ENCODE results near the gene RANBP1. TPM values are rescaled to one million over a fixed set of nuclear protein-coding genes. Genes with fewer than 3 reads are reported as not detected.

The RANBP1 gene
- total and polyA plus RNA-seq, 9 of the 15 experiments (the other 6 are each of a cell fraction or from before 2014, with no cell fraction given): 162 to 2,891 (median 1,289) TPM

DNA sequence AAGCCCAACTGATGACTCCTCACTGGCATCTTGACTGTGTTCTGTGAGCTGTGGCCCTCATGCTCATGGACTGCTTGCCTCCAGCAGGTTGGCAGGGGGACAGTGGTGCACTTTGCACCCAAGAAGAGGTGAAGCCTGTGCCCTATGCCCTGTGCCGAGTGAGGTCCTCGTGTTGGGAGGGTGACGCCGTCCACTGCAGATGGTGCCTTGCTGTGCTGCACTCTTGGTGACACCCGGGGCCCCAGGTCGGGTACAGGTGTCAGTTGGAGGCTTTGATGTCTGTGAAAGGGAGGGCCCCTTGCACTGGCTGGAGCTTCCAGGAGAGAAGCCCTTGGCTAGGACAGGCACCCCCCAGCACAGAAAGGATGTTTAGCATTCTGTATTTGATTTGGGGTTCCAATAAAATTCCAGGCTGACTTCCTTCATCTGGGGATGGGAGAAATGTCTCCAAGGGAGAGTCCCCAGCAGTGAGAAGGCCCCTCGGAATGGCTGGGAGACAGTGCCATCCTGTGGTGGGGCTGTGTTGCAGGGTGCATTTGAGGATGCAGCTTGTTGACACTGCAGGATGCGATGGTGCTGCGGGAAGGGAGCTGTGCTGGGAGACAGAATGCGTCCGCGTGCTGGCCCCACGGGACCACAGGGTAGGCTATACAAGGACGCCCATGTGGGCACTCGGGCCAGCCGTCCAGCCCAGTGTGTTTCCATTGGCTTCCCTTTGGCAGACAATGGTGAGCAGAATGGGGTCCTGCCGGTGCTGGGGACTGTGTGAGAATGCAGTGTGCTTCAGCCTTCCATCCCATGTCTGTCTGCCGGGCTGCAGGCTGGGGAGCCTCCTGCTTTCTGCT lies 13.2 kb downstream of the RANBP1 start (continued):
- TF ChIP-seq, protein P1, sequence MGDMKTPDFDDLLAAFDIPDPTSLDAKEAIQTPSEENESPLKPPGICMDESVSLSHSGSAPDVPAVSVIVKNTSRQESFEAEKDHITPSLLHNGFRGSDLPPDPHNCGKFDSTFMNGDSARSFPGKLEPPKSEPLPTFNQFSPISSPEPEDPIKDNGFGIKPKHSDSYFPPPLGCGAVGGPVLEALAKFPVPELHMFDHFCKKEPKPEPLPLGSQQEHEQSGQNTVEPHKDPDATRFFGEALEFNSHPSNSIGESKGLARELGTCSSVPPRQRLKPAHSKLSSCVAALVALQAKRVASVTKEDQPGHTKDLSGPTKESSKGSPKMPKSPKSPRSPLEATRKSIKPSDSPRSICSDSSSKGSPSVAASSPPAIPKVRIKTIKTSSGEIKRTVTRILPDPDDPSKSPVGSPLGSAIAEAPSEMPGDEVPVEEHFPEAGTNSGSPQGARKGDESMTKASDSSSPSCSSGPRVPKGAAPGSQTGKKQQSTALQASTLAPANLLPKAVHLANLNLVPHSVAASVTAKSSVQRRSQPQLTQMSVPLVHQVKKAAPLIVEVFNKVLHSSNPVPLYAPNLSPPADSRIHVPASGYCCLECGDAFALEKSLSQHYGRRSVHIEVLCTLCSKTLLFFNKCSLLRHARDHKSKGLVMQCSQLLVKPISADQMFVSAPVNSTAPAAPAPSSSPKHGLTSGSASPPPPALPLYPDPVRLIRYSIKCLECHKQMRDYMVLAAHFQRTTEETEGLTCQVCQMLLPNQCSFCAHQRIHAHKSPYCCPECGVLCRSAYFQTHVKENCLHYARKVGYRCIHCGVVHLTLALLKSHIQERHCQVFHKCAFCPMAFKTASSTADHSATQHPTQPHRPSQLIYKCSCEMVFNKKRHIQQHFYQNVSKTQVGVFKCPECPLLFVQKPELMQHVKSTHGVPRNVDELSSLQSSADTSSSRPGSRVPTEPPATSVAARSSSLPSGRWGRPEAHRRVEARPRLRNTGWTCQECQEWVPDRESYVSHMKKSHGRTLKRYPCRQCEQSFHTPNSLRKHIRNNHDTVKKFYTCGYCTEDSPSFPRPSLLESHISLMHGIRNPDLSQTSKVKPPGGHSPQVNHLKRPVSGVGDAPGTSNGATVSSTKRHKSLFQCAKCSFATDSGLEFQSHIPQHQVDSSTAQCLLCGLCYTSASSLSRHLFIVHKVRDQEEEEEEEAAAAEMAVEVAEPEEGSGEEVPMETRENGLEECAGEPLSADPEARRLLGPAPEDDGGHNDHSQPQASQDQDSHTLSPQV (IDR thresholded peaks at IDR 0.05): no peak
- TF ChIP-seq ZNF431 (CRISPR knock-in tag; IDR thresholded peaks at IDR 0.05) (no peak), SMAD3 (CRISPR knock-in tag; conservative IDR thresholded peaks at IDR 0.05) (no peak), POLR2B (IDR thresholded peaks at IDR 0.05; ENCODE audit: low read depth, partially characterized antibody) (peak; percentile 70), NFIC (IDR thresholded peaks at IDR 0.05) (no peak), ZSCAN29 (IDR thresholded peaks at IDR 0.05) (no peak), SRSF7 (optimal IDR thresholded peaks at IDR 0.05; ENCODE audit: low read depth, low read length) (no peak), GABPA (tag; conservative IDR thresholded peaks at IDR 0.05; ENCODE audit: low read depth) (no peak), RB1 (IDR thresholded peaks at IDR 0.05; ENCODE audit: low read depth) (peak; percentile 84; the same call in 1 of the 2 replicates), MEIS2 (IDR thresholded peaks at IDR 0.05; ENCODE audit: partially characterized antibody) (no peak), ZKSCAN1 (IDR thresholded peaks at IDR 0.05; ENCODE audit: low read depth, low read length) (peak; percentile 37; the same call in 1 of the 2 replicates), PHB2 (IDR thresholded peaks at IDR 0.05; ENCODE audit: low read depth) (no peak; the same call in 1 of the 2 replicates), ZNF551 (CRISPR knock-in tag; IDR thresholded peaks at IDR 0.05) (no peak)
- TF ChIP-seq, protein P2, sequence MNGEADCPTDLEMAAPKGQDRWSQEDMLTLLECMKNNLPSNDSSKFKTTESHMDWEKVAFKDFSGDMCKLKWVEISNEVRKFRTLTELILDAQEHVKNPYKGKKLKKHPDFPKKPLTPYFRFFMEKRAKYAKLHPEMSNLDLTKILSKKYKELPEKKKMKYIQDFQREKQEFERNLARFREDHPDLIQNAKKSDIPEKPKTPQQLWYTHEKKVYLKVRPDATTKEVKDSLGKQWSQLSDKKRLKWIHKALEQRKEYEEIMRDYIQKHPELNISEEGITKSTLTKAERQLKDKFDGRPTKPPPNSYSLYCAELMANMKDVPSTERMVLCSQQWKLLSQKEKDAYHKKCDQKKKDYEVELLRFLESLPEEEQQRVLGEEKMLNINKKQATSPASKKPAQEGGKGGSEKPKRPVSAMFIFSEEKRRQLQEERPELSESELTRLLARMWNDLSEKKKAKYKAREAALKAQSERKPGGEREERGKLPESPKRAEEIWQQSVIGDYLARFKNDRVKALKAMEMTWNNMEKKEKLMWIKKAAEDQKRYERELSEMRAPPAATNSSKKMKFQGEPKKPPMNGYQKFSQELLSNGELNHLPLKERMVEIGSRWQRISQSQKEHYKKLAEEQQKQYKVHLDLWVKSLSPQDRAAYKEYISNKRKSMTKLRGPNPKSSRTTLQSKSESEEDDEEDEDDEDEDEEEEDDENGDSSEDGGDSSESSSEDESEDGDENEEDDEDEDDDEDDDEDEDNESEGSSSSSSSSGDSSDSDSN (IDR thresholded peaks at IDR 0.05; ENCODE audit: borderline replicate concordance in 1 of 2, low read depth in 2 of 2, low read length in 2 of 2): no peak
- TF ChIP-seq, protein P3, sequence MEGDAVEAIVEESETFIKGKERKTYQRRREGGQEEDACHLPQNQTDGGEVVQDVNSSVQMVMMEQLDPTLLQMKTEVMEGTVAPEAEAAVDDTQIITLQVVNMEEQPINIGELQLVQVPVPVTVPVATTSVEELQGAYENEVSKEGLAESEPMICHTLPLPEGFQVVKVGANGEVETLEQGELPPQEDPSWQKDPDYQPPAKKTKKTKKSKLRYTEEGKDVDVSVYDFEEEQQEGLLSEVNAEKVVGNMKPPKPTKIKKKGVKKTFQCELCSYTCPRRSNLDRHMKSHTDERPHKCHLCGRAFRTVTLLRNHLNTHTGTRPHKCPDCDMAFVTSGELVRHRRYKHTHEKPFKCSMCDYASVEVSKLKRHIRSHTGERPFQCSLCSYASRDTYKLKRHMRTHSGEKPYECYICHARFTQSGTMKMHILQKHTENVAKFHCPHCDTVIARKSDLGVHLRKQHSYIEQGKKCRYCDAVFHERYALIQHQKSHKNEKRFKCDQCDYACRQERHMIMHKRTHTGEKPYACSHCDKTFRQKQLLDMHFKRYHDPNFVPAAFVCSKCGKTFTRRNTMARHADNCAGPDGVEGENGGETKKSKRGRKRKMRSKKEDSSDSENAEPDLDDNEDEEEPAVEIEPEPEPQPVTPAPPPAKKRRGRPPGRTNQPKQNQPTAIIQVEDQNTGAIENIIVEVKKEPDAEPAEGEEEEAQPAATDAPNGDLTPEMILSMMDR (IDR thresholded peaks at IDR 0.05 in 2 of 3, conservative IDR thresholded peaks at IDR 0.05 in 1 of 3; ENCODE audit: insufficient read depth in 2 of 3, low read depth in 1 of 3, low read length in 3 of 3): peak; percentile 97 to 100 (median 99)
- TF ChIP-seq, protein P4, sequence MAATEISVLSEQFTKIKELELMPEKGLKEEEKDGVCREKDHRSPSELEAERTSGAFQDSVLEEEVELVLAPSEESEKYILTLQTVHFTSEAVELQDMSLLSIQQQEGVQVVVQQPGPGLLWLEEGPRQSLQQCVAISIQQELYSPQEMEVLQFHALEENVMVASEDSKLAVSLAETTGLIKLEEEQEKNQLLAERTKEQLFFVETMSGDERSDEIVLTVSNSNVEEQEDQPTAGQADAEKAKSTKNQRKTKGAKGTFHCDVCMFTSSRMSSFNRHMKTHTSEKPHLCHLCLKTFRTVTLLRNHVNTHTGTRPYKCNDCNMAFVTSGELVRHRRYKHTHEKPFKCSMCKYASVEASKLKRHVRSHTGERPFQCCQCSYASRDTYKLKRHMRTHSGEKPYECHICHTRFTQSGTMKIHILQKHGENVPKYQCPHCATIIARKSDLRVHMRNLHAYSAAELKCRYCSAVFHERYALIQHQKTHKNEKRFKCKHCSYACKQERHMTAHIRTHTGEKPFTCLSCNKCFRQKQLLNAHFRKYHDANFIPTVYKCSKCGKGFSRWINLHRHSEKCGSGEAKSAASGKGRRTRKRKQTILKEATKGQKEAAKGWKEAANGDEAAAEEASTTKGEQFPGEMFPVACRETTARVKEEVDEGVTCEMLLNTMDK (IDR thresholded peaks at IDR 0.05; ENCODE audit: borderline replicate concordance, insufficient read depth, low read depth, low read length, poor library complexity, severe bottlenecking): peak; percentile 64

Data from K562 (cell line).